Lower leg skin (tissue), 4 donors: ENCODE data around the gene NCKIPSD. TPM values are rescaled to one million over a fixed set of nuclear protein-coding genes. Genes with fewer than 3 reads are reported as not detected.

Experiments
- DNase-seq, 2 donors: peaks; one replicate each; pipeline ENCODE4 v3.0.0-alpha.2; 2019; ENCODE audit warnings: low spot score in 2 of 2
- H3K4me3 ChIP-seq: fragments of 200-600 bp; sonication (generic); 2 replicates; pipeline ENCODE4 v1.5.1; 2017; ENCODE audit warnings: mild to moderate bottlenecking, low read depth; ENCODE audit not compliant: poor library complexity, severe bottlenecking
- POLR2A ChIP-seq, 2 donors: fragments of 450-650 bp; IDR thresholded peaks; one replicate each; pipeline ENCODE4 v1.6.1; 2016 to 2017; ENCODE audit warnings: antibody characterized with exemption in 2 of 2, mild to moderate bottlenecking in 1 of 2, moderate library complexity in 1 of 2
- WGBS, 2 donors: methylation state at CpG; one replicate each; pipeline ENCODE4 v1.1.5; 2018; 5-methylcytosine and 5-hydroxymethylcytosine counted together
- intact Hi-C: fragments of 100-400 bp; cut with DNase I; formaldehyde crosslinking; loops from one replicate; pipeline ENCODE4 v1.15.0; 2023; ENCODE audit warnings: low total_unique reads
- microRNA-seq, 2 donors: library from miRNA; unstranded; fragments of <30 nt; microRNA quantifications; one replicate each; pipeline ENCODE4, GENCODE V29; 2016; ENCODE audit warnings: borderline replicate concordance in 2 of 2, borderline number of aligned reads in 1 of 2
- total RNA-seq, 4 donors: library from RNA; depleted of rRNA; stranded (reverse); fragments of >200 nt; gene quantifications; one replicate each; pipeline ENCODE4 v1.1.0, GENCODE V29; 2016
- TF ChIP-seq, protein P1 (sequence below), 3 donors: fragments of 450-650 bp; IDR thresholded peaks; one replicate each; pipeline ENCODE4 v1.5.1; 2016; ENCODE audit warnings: antibody characterized with exemption in 3 of 3, mild to moderate bottlenecking in 3 of 3, moderate library complexity in 2 of 3

NCKIPSD gene
- total RNA-seq, 4 donors from 2014 or later: 32.0 to 51.0 (median 41.1) TPM

DNA sequence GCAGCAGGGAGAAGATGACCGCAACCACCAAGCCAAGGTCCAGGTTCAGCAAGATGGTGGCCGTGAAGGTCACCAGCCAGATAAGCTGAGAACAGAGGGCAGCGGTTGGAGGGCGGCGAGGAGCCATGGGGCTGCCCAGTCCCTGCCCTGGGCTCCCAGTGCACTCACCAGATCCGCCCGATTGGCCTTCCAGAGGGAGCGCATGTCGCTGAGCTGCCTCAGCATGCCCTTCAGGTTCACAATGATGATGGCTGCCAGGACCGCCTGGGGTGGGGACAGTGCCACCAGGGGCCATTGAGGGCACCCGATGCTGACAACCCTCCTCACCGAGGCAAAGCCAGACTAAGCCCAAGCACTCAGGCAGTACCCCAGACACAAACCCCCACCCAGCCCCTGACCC, 55.8 kb downstream of the NCKIPSD start:
- intact Hi-C loops: no loop called here
- TF ChIP-seq POLR2A (IDR thresholded peaks at IDR 0.05): no peak
- TF ChIP-seq, protein P1, sequence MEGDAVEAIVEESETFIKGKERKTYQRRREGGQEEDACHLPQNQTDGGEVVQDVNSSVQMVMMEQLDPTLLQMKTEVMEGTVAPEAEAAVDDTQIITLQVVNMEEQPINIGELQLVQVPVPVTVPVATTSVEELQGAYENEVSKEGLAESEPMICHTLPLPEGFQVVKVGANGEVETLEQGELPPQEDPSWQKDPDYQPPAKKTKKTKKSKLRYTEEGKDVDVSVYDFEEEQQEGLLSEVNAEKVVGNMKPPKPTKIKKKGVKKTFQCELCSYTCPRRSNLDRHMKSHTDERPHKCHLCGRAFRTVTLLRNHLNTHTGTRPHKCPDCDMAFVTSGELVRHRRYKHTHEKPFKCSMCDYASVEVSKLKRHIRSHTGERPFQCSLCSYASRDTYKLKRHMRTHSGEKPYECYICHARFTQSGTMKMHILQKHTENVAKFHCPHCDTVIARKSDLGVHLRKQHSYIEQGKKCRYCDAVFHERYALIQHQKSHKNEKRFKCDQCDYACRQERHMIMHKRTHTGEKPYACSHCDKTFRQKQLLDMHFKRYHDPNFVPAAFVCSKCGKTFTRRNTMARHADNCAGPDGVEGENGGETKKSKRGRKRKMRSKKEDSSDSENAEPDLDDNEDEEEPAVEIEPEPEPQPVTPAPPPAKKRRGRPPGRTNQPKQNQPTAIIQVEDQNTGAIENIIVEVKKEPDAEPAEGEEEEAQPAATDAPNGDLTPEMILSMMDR (IDR thresholded peaks at IDR 0.05): no peak
- WGBS, 2 donors: 92 to 97% methylated on average over 11 to 12 of the region's 12 CpGs

DNA sequence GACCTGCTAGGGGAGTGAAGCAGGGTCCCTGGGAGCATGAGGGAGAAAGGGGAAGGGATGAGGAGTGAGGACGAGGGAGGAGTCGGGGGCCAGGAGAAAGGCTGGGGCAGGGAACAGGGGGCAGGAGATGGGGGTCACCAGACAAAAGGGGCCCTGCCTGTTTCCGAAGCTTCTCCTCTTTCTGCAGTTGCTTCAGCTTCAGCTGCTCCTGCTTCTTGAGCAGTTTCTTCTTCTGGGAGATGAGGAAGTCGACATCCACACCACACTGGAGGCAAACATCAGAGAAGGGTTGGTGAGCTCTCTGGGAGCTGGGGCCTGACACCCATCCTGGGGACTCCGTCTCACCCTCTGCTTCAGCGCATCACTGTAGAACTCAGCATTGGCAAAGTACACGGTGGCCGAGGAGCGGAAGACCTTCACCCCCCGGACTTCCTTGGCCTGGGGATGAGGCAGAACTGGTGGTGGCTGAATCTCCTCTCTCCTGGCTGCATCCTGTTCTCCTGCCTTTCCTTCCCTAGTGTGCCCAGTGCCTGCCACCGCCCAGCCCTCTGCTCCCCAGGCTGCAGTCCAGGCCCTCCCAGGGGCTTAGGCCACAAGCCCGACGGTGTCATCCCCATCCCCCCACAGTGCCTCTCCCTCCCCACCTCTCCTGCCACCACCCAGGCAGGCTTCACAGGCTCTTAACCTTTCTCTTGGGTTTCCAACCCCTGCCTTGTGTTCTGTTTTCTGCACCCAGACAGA, 57.3 kb downstream of the NCKIPSD start:
- no peak for DNase-seq
- WGBS, 2 donors: 81 to 86% methylated on average over 13 of the region's 13 CpGs
- TF ChIP-seq, protein P1 (IDR thresholded peaks at IDR 0.05): no peak
- TF ChIP-seq POLR2A (IDR thresholded peaks at IDR 0.05): no peak
- intact Hi-C loops: no loop called here
- H3K4me3 ChIP-seq: no peak overlapping the region

More for the DNA sequence above, 55.8 kb downstream of the NCKIPSD start:
- H3K4me3 ChIP-seq: no peak overlapping the region
- no peak for DNase-seq

DNA sequence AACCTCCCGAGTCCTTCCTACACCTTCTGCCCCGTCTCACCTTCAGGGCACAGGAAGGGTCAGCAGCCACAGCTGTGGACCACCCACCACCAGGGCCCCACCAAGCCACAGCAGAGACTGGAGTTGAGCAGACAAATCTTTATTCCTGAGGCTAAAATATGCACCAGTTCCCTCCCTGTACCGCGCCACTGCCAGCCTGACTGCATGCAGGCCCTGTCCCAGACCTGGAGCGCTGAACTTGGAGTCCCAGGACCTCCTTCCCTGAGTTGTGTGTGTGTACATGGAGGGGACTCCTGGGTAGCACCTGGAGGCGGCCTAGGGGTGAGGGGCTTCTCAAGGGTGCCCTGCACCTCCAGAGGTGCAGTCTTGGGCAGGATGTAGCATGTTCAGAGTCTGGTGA, 60.1 kb downstream of the NCKIPSD start:
- WGBS, 2 donors: 91 to 95% methylated on average over 6 of the region's 6 CpGs
- no peak for DNase-seq
- TF ChIP-seq, protein P1 (IDR thresholded peaks at IDR 0.05): no peak
- no peak for TF ChIP-seq POLR2A (IDR thresholded peaks at IDR 0.05)
- H3K4me3 ChIP-seq: no peak overlapping the region
- intact Hi-C loops: no loop called here

DNA sequence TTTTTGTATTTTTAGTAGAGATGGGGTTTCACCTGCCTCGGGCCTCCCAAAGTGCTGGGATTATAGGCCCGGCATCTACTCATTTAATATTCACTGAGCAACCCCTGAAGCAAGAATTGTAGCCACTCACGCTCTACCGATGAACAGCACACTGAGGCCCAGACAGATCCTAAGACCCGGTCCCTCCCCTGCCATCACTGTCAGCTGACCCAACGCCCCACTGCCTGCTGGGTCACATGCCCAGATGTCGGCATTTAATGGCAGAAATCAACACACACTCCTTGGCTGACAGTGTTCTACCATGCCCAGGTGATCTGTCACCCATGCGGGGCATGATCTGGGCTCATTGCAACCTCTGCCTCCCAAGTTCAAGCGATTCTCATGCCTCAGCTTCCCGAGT, 60.9 kb downstream of the NCKIPSD start:
- H3K4me3 ChIP-seq: no peak overlapping the region
- DNase-seq: no peak
- 88 to 92% methylated on average over 10 of the region's 10 CpGs for WGBS, 2 donors
- intact Hi-C loops: no loop called here
- TF ChIP-seq POLR2A (IDR thresholded peaks at IDR 0.05): no peak
- TF ChIP-seq, protein P1 (IDR thresholded peaks at IDR 0.05): no peak

DNA sequence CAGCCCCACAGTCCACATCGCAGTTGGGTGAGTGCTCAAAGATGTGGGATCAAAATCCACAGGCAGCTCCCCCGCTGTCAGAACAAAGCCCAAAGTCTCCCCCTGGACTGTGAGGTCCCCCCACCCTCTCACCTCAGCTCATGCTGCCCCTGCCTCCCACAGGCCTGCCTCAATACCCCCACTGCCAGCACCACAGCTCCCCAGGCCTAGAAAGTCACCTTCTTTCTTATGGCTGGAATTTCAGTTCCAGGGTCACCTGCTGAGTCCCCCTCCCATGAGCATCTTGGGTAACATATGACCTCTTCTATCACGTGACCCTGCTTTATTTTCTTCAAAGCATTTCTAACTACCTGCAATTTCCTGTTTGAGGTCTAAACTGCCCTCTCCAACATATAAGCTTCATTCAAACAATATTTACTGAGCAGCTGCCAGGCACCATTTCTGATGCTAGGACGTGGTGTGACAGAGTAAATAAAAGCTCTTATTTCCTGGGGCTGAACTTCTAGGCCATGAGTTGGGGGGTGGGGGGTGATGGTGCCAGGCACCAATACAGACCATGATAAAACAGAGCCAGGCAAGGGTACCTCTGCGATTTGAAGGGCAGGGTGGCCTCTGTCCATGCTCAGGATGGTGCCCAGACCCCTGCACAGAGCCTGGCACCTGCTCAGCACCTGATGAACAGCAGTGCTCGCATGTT, 61.7 kb downstream of the NCKIPSD start:
- DNase-seq: no peak
- WGBS, 2 donors: 79 to 83% methylated on average over 6 of the region's 6 CpGs
- H3K4me3 ChIP-seq: no peak overlapping the region

More for the DNA sequence above, 61.7 kb downstream of the NCKIPSD start:
- TF ChIP-seq POLR2A (IDR thresholded peaks at IDR 0.05): no peak
- TF ChIP-seq, protein P1 (IDR thresholded peaks at IDR 0.05): no peak
- intact Hi-C loops: no loop called here

Small RNA genes lying within 50 kb of the gene (microRNA-seq; reads per million reads assigned to microRNA genes)
- gene MIR4793: 0 to 0.57 reads per million in 2 donors

Other genes with a start within 250 kb of the NCKIPSD start
- 10 to 100 TPM in 3 of 4 donors, 1 to 10 TPM in 1; 6.7 to 17.1 (median 11.6) TPM for gene CCDC51, start 245.8 kb downstream of the NCKIPSD start, total RNA-seq
- gene TMA7, start 245.7 kb downstream of the NCKIPSD start, total RNA-seq: 100 to 1,000 TPM; 173 to 271 (median 250) TPM
- 10 to 100 TPM in 2 of 4 donors, 1 to 10 TPM in 2; 5.6 to 14.1 (median 9.3) TPM for gene ATRIP, start 239.2 kb downstream of the NCKIPSD start, total RNA-seq
- 10 to 100 TPM; 64.3 to 93.6 (median 71.0) TPM for gene SHISA5, start 181.7 kb downstream of the NCKIPSD start, total RNA-seq
- 1 to 10 TPM; 3.7 to 8.8 (median 6.4) TPM for gene PFKFB4, start 129.1 kb downstream of the NCKIPSD start, total RNA-seq
- 1 to 10 TPM; 4.8 to 9.8 (median 6.2) TPM for gene UCN2, start 122.1 kb downstream of the NCKIPSD start, total RNA-seq
- 100 to 1,000 TPM; 159 to 393 (median 199) TPM for gene COL7A1, start 90.6 kb downstream of the NCKIPSD start, total RNA-seq
- 100 to 1,000 TPM; 240 to 373 (median 334) TPM for gene UQCRC1, start 76.3 kb downstream of the NCKIPSD start, total RNA-seq
- not detected for gene TMEM89, start 64.1 kb downstream of the NCKIPSD start, total RNA-seq
- 10 to 100 TPM in 3 of 4 donors, 1 to 10 TPM in 1; 9.4 to 36.5 (median 17.9) TPM for gene SLC26A6, start 50.5 kb downstream of the NCKIPSD start, total RNA-seq
- gene CELSR3, start 23.0 kb downstream of the NCKIPSD start, total RNA-seq: 1 to 10 TPM in 2 of 4 donors, under 1 TPM in 2; 0.59 to 4.7 (median 1.2) TPM
- 100 to 1,000 TPM; 142 to 304 (median 187) TPM for gene IP6K2, start 31.3 kb upstream of the NCKIPSD start, total RNA-seq
- gene PRKAR2A, start 162.0 kb upstream of the NCKIPSD start, total RNA-seq: 10 to 100 TPM; 25.4 to 53.2 (median 29.3) TPM
- 10 to 100 TPM; 11.4 to 46.3 (median 20.4) TPM for gene SLC25A20, start 213.0 kb upstream of the NCKIPSD start, total RNA-seq
- 10 to 100 TPM; 41.5 to 75.7 (median 69.1) TPM for gene ARIH2, start 232.9 kb upstream of the NCKIPSD start, total RNA-seq